Activated CD8-positive, alpha-beta T cell treated with anti-CD3 and anti-CD28 coated beads for 36 hours (primary cell): ENCODE measurements around the gene BLVRA. TPM values are rescaled to one million over a fixed set of nuclear protein-coding genes. Genes with fewer than 3 reads are reported as not detected.

ENCODE experiments used
- ATAC-seq: fragments of 200-7000 bp; cut with Tn5 transposase; one replicate; pipeline ENCODE4 v1.10.0; 2021; ENCODE audit warnings: mild to moderate bottlenecking, moderate library complexity
- CTCF ChIA-PET: fragments of 350-600 bp; sonication (Branson Sonifier 250); formaldehyde crosslinking; loops from one replicate; lab custom pipeline; 2021; ENCODE audit warnings: antibody characterized with exemption; lab: Charles Lee
- POLR2A ChIA-PET: fragments of 350-600 bp; sonication (Branson Sonifier 250); formaldehyde crosslinking; loops from one replicate; lab custom pipeline; 2021; ENCODE audit warnings: antibody characterized with exemption; lab: Charles Lee
- DNase-seq: peaks from one replicate; pipeline ENCODE4 v3.0.0-alpha.2; 2020
- H3K27ac Mint-ChIP-seq: one replicate; pipeline ENCODE4 v1.8.0; 2021; ENCODE audit warnings: mild to moderate bottlenecking, mixed read lengths
- H3K27me3 Mint-ChIP-seq: one replicate; pipeline ENCODE4 v1.8.0; 2021; ENCODE audit warnings: mixed read lengths
- H3K36me3 Mint-ChIP-seq: one replicate; pipeline ENCODE4 v1.8.0; 2021; ENCODE audit warnings: low read depth, mixed read lengths
- H3K4me1 Mint-ChIP-seq: one replicate; pipeline ENCODE4 v1.8.0; 2021; ENCODE audit warnings: low read depth, mixed read lengths
- H3K4me3 Mint-ChIP-seq: one replicate; pipeline ENCODE4 v1.8.0; 2021; ENCODE audit warnings: mild to moderate bottlenecking, moderate library complexity, mixed read lengths
- H3K9me3 Mint-ChIP-seq: one replicate; pipeline ENCODE4 v1.8.0; 2021; ENCODE audit warnings: mixed read lengths
- CTCF ChIP-seq: fragments of 200-600 bp; IDR thresholded peaks from one replicate; pipeline ENCODE4 v1.8.0; 2022; ENCODE audit warnings: antibody characterized with exemption, mild to moderate bottlenecking
- intact Hi-C: fragments of 100-400 bp; cut with micrococcal nuclease; formaldehyde crosslinking; loops from one replicate; pipeline ENCODE4 v1.10.0; 2022
- total RNA-seq, 2 experiments: library from RNA; stranded (reverse); gene quantifications; one replicate each; pipeline ENCODE4 v1.2.3, GENCODE V29; 2021

BLVRA gene
- total RNA-seq, 2 experiments from 2014 or later: 30.9 to 34.2 TPM

- no peak for DNase-seq
- ChIA-PET POLR2A (no interaction called here), CTCF (interaction anchor here (0.9 to 4.0 kb wide), 3 partner anchors 19 to 261 kb away, joined by 3 to 20 read pairs (median 4); partner anchors contain the start of genes COA1 and STK17A)
- TF ChIP-seq CTCF: no peak
- ATAC-seq: no peak
- intact Hi-C loops: no loop called here
- H3K4me1 Mint-ChIP-seq: peaks cover 7% of the 10 kb centered on the region
- no peak overlapping the region for H3K4me3 Mint-ChIP-seq
- no peaks in the 10 kb centered on the region for H3K36me3 Mint-ChIP-seq
- no peak overlapping the region for H3K27ac Mint-ChIP-seq
- no peaks in the 10 kb centered on the region for H3K9me3 Mint-ChIP-seq
- H3K27me3 Mint-ChIP-seq: peaks cover 1% of the 10 kb centered on the region
These were observed 84.8 kb downstream of the BLVRA start for GRCh38 chr7:43843296-43843695.

GRCh38 chr7:43844257-43844656 is 85.8 kb downstream of the BLVRA start:
- no peak for TF ChIP-seq CTCF
- Mint-ChIP-seq H3K36me3 (no peaks in the 10 kb centered on the region), H3K4me3 (no peak overlapping the region), H3K9me3 (no peaks in the 10 kb centered on the region), H3K27me3 (peaks cover 1% of the 10 kb centered on the region), H3K4me1 (no peaks in the 10 kb centered on the region), H3K27ac (no peak overlapping the region)
- ChIA-PET CTCF (interaction anchor here (0.7 to 4.0 kb wide), 5 partner anchors 10 to 262 kb away, joined by 3 to 20 read pairs (median 3); partner anchors contain the start of gene STK17A), POLR2A (interaction anchor here (1.0 kb wide), 1 partner anchor 261 kb away, joined by 3 read pairs; no protein-coding TSS in a partner anchor)
- ATAC-seq (peak; percentile 39), DNase-seq (no peak)
- intact Hi-C loops: no loop called here

GRCh38 chr7:43844662-43845061 is 86.2 kb downstream of the BLVRA start:
- CTCF ChIA-PET: interaction anchor here (0.7 to 4.0 kb wide), 5 partner anchors 10 to 262 kb away, joined by 3 to 20 read pairs (median 3); partner anchors contain the start of gene STK17A
- intact Hi-C loops: no loop called here
- Mint-ChIP-seq H3K27ac (no peak overlapping the region), H3K36me3 (no peaks in the 10 kb centered on the region), H3K4me3 (no peak overlapping the region), H3K27me3 (peaks cover 1% of the 10 kb centered on the region), H3K4me1 (no peaks in the 10 kb centered on the region), H3K9me3 (no peaks in the 10 kb centered on the region)
- no peak for DNase-seq
- no peak for TF ChIP-seq CTCF
- peak; percentile 20 for ATAC-seq
- POLR2A ChIA-PET: interaction anchor here (1.0 kb wide), 1 partner anchor 261 kb away, joined by 3 read pairs; no protein-coding TSS in a partner anchor

GRCh38 chr7:43847496-43847895 is 89.0 kb downstream of the BLVRA start:
- POLR2A ChIA-PET: no interaction called here
- H3K9me3 Mint-ChIP-seq: no peaks in the 10 kb centered on the region
- TF ChIP-seq CTCF: no peak
- no peak for DNase-seq
- H3K4me1 Mint-ChIP-seq: peaks cover 5% of the 10 kb centered on the region
- H3K36me3 Mint-ChIP-seq: no peaks in the 10 kb centered on the region
- no peak for ATAC-seq
- no peak overlapping the region for H3K27ac Mint-ChIP-seq
- no peak overlapping the region for H3K4me3 Mint-ChIP-seq
- no peaks in the 10 kb centered on the region for H3K27me3 Mint-ChIP-seq
- CTCF ChIA-PET: interaction anchor here (0.7 to 2.4 kb wide), 4 partner anchors 8 to 18 kb away, joined by 3 to 14 read pairs (median 6); no protein-coding TSS in a partner anchor
- intact Hi-C loops: no loop called here

GRCh38 chr7:43849047-43849446 is 90.6 kb downstream of the BLVRA start:
- H3K9me3 Mint-ChIP-seq: no peaks in the 10 kb centered on the region
- H3K36me3 Mint-ChIP-seq: no peaks in the 10 kb centered on the region
- H3K27ac Mint-ChIP-seq: no peak overlapping the region
- ChIA-PET POLR2A (interaction anchor here (0.6 kb wide), 1 partner anchor 264 kb away, joined by 3 read pairs; no protein-coding TSS in a partner anchor), CTCF (interaction anchor here (2.3 to 2.4 kb wide), 2 partner anchors 10 to 11 kb away, joined by 10 to 14 read pairs; no protein-coding TSS in a partner anchor)
- ATAC-seq: no peak
- intact Hi-C loops: no loop called here
- H3K4me1 Mint-ChIP-seq: peaks cover 5% of the 10 kb centered on the region
- no peak for DNase-seq
- H3K4me3 Mint-ChIP-seq: no peak overlapping the region
- no peak for TF ChIP-seq CTCF
- no peaks in the 10 kb centered on the region for H3K27me3 Mint-ChIP-seq
